ENCODE results near the gene PAX2.

DNA sequence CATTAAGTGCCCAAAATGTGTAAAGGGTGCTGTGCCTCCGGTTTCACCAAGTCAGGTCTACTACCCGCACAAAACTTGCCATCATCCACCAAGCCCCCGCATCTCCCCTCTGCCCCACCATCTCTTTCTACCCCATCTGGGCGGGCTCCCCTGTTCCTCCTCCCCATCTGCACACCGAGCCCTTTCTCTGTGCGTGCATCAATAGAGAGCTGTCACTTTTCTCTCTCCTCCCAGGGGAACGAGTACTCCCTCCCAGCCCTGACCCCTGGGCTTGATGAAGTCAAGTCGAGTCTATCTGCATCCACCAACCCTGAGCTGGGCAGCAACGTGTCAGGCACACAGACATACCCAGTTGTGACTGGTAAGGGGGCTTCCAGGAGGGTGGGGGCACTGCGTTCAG, 63.5 kb downstream of the PAX2 start:
- TF ChIP-seq, protein P1, sequence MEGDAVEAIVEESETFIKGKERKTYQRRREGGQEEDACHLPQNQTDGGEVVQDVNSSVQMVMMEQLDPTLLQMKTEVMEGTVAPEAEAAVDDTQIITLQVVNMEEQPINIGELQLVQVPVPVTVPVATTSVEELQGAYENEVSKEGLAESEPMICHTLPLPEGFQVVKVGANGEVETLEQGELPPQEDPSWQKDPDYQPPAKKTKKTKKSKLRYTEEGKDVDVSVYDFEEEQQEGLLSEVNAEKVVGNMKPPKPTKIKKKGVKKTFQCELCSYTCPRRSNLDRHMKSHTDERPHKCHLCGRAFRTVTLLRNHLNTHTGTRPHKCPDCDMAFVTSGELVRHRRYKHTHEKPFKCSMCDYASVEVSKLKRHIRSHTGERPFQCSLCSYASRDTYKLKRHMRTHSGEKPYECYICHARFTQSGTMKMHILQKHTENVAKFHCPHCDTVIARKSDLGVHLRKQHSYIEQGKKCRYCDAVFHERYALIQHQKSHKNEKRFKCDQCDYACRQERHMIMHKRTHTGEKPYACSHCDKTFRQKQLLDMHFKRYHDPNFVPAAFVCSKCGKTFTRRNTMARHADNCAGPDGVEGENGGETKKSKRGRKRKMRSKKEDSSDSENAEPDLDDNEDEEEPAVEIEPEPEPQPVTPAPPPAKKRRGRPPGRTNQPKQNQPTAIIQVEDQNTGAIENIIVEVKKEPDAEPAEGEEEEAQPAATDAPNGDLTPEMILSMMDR (IDR thresholded peaks at IDR 0.05; ENCODE audit: insufficient read depth, low read depth, low read length) = no peak
- TF ChIP-seq EZH2 (IDR thresholded peaks at IDR 0.05; ENCODE audit: insufficient read depth, low read length) = no peak

All from astrocyte (in vitro differentiated cells and primary cell).